ENCODE results near the gene PCBP3.
"Not testable (repeated sequence)": the region's sequence is repeated elsewhere in the genome, so short reads cannot be mapped to it uniquely, and the experiment has no call there.

The PCBP3 gene

DNA sequence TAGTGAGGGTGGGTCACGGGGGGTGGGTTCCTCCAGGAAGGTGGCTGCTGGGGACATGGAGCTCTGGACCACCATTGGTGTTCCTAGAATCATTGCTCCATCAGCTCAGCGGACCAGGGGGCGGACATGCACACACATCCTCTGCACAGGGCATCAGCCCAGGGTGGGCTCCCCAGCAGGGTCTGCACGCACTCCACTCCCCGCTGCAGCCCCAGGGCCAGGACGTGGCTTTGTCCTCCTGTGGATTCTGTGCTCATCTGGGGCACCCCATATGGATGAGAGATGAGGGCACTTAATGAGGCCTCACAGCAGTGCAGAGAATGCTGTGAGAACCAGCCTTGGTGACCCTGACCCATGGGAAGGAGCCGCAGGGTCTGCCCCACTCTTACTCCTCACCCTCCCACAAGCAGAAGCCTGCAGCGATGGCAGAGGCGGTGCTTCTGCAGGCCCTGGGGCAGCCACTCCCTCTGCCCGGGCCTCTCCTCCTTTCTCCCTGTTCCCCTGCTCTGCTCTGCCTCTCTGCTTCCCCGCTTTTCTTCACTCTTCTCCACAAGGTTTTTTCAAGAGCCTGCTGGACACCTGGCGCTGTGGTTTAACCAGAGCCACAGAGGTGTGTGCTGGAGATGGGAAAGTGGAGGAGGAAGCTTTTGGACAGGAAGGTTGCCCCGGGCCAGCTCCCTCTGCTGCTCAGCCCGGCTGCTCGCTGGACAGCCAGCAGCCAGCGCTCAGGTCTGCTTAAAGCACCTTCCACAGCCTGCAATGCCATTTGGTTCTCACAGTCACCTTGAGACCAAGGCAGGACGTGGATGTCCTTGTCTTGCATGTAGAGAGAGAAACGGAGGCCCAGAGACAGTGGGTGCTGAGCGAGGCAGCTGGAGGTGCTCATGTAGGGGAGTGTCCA lies 26.3 kb upstream of the PCBP3 start:
- Histone ChIP-seq H3K9me3 (ENCODE audit: control insufficient read depth, low read length) (no peaks in the 10 kb centered on the region), H3K27me3 (ENCODE audit: control insufficient read depth, insufficient read depth, low read length) (peaks cover 3% of the 10 kb centered on the region), H3K9ac (ENCODE audit: low read length) (no peak overlapping the region), H3K4me3 (ENCODE audit: low read length) (no peak overlapping the region), H3K4me1 (ENCODE audit: control insufficient read depth, insufficient read depth, low read length) (no peaks in the 10 kb centered on the region), H3K36me3 (ENCODE audit: control insufficient read depth, insufficient read depth, low read length) (no peaks in the 10 kb centered on the region)

DNA sequence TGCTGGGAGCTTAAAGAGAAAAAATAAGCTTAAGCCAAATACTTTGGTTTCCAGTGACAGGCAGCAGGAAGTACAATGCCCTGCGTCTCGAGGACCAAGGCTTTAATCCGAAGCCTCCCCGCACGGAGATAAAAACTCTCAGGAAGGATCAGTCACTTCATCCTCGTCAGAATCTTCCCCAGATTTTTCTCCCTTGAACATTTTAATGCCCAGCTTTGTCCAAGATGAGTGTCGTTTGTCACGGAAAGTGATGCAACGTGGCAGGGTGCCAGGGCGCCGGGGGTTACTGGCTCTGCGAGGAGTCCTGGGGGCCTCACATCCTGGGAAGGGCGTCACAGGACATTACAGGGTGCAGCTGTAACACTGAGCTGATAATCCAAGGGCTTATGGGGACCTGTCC lies 25.2 kb upstream of the PCBP3 start:
- peaks cover 3% of the 10 kb centered on the region for H3K27me3 ChIP-seq (ENCODE audit: control insufficient read depth, insufficient read depth, low read length)
- H3K4me3 ChIP-seq (ENCODE audit: low read length), result no peak overlapping the region
- H3K9ac ChIP-seq (ENCODE audit: low read length), result no peak overlapping the region
- H3K36me3 ChIP-seq (ENCODE audit: control insufficient read depth, insufficient read depth, low read length), result no peaks in the 10 kb centered on the region
- no peaks in the 10 kb centered on the region for H3K9me3 ChIP-seq (ENCODE audit: control insufficient read depth, low read length)
- no peaks in the 10 kb centered on the region for H3K4me1 ChIP-seq (ENCODE audit: control insufficient read depth, insufficient read depth, low read length)

DNA sequence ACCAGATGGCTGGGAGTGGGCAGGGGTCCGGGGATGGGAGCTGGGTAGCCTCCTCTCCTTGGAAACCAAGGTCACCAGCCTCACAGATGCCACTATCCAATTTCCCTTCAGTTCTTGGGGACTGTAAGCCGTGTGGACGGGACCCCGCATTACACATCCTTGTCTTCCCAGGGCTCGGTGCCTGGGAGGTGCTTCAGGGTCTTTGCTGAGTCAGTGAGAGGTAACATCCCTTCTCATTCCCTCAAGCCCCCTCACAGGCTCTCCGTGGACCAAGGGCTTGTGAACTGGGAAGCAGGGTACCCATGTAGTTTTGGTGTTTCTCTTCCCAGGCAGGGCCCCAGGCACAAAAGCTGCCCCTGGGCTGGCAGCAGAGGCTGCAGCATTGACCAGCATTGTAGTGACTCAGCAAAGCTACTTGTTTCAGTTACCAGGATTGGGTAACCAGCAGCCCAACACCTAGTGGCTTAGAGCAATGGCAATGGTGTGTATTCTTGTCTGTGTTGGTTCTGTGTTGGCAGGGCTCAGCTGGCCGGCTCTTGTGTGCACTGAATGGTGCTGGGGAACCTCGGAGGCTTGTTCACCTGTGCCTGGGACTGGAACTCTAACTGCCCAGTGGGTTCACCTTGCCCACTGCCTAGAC lies 24.6 kb upstream of the PCBP3 start:
- no peaks in the 10 kb centered on the region for H3K4me1 ChIP-seq (ENCODE audit: control insufficient read depth, insufficient read depth, low read length)
- H3K9me3 ChIP-seq (ENCODE audit: control insufficient read depth, low read length), result no peaks in the 10 kb centered on the region
- no peak overlapping the region for H3K4me3 ChIP-seq (ENCODE audit: low read length)
- peaks cover 3% of the 10 kb centered on the region for H3K27me3 ChIP-seq (ENCODE audit: control insufficient read depth, insufficient read depth, low read length)
- no peak overlapping the region for H3K9ac ChIP-seq (ENCODE audit: low read length)
- H3K36me3 ChIP-seq (ENCODE audit: control insufficient read depth, insufficient read depth, low read length), result no peaks in the 10 kb centered on the region

DNA sequence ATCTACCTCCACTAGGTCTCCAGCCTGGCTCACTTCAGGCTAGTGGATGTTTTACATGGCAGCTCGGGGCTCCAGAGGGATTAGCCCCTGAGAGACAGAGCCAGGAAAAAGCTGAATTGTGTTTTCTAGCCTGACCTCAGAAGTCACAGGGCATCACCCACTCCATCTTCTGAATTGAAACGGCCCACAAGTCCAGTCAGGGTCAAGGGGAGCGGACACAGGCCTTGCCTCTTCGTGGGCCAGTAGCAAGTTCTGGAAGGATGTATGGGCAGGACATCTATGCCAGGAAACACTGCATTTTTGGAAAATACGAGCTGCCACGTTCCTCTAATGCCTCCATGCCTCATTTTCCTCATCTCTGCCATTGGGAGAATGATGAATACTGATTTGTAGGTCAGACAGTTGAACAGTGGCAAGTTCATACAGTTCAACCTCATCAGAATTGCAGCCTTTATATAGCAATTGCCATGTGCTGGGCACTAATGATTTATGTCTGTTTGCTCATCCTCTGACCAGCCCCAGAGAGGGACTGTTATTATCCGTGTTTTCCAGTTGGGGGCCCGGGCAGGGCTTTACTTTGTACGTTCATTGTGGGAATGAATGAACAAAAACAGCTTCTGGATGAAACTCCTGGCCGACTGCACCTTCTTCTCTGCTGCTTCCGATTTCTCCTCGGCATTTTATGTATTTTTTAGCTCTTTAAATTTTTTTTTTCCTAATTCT lies 23.2 kb upstream of the PCBP3 start:
- Histone ChIP-seq H3K36me3 (ENCODE audit: control insufficient read depth, insufficient read depth, low read length) (no peaks in the 10 kb centered on the region), H3K9me3 (ENCODE audit: control insufficient read depth, low read length) (no peaks in the 10 kb centered on the region), H3K4me1 (ENCODE audit: control insufficient read depth, insufficient read depth, low read length) (no peaks in the 10 kb centered on the region), H3K27me3 (ENCODE audit: control insufficient read depth, insufficient read depth, low read length) (no peaks in the 10 kb centered on the region), H3K9ac (ENCODE audit: low read length) (no peak overlapping the region), H3K4me3 (ENCODE audit: low read length) (no peak overlapping the region)

DNA sequence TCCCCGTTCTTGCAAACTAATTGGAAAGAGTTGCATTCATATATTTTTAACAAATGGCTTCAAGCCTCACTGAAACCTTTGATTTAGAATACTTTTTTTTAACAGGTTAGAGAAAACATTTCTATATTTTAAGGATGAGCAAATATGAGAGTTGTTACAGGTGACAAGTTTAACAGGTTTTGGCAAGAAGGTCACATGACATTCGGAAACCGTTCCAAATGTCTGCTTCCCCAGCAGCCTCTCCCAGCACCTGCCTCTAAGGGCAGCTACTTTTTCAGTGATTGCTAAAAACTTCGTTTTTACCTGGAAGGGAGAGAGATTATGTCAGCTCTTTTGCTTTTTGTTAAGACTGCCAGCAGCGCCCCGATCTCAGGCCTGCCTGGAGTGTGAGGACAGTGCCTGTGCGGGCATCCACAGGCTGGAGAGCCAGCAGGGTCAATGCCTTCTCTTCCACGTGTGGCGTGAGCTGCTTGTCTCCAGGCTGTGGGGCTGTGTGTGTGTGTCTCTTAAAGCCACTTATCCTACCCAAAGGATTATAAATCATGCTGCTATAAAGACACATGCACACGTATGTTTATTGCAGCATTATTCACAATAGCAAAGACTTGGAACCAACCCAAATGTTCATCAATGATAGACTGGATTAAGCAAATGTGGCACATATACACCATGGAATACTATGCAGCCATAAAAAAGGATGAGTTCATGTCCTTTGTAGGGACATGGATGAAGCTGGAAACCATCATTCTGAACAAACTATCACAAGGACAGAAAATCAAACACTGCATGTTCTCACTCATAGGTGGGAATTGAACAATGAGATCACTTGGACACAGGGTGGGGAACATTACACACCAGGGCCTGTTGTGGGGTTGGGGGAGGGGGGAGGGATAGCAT lies 21.8 kb upstream of the PCBP3 start:
- H3K4me3 ChIP-seq (ENCODE audit: low read length); H3K9me3 ChIP-seq (ENCODE audit: control insufficient read depth, low read length); H3K9ac ChIP-seq (ENCODE audit: low read length); H3K36me3 ChIP-seq (ENCODE audit: control insufficient read depth, insufficient read depth, low read length); H3K27me3 ChIP-seq (ENCODE audit: control insufficient read depth, insufficient read depth, low read length); H3K4me1 ChIP-seq (ENCODE audit: control insufficient read depth, insufficient read depth, low read length): not testable (repeated sequence)

DNA sequence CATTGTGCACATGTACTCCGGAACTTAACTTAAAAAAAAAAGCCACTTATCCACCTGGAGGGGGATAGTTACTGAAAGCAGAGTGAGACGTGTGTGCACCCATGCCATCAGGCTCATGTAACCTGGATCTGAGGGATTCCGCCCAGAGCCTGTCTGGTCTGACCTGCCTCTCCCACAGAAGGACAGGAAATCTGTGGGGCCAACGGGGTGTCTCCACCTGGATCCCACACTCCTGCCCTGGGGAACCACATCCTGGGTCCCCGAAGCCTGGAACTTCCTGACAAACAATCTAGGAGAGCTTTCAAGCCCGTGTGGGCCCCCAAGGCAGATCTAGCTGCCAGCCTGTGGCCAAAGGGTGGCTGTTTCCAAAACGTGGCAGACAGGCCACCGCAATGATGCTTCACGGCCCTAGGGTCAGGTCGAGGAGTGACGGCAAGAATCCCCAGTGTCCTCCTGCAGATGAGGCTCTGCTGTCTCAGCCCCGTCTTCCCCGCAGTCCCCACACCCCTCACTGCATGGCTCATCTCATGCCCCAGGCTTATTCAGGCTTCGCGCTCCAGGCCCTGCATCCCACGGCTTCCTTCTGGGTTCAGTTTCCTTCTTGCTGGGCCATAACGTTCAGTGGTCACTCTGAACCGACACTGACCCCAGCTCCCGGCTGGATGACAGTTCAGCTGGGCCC lies 21.0 kb upstream of the PCBP3 start:
- H3K9me3 ChIP-seq (ENCODE audit: control insufficient read depth, low read length), result no peaks in the 10 kb centered on the region
- H3K4me3 ChIP-seq (ENCODE audit: low read length), result no peak overlapping the region
- no peaks in the 10 kb centered on the region for H3K27me3 ChIP-seq (ENCODE audit: control insufficient read depth, insufficient read depth, low read length)
- no peaks in the 10 kb centered on the region for H3K36me3 ChIP-seq (ENCODE audit: control insufficient read depth, insufficient read depth, low read length)
- H3K4me1 ChIP-seq (ENCODE audit: control insufficient read depth, insufficient read depth, low read length), result no peaks in the 10 kb centered on the region
- no peak overlapping the region for H3K9ac ChIP-seq (ENCODE audit: low read length)

DNA sequence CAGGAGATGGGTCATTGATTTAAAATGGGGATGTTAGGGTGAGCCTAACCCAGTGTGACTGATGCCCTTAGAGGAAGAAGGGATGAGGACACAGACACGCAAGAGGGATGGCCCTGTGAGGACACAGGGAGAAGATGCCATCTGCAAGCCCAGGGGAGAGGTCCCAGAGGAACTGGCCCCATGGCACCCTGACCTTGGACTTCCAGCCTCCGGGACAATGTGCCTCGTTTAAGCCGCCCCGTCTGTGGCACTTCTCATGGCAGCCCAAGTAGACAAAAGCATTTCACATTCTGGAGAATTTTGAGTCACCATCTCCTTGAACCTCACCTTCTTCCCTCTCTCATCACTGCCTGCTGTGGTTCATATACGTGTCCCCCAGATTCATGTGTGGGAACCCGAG lies 20.1 kb upstream of the PCBP3 start:
- H3K27me3 ChIP-seq (ENCODE audit: control insufficient read depth, insufficient read depth, low read length), result no peaks in the 10 kb centered on the region
- H3K9ac ChIP-seq (ENCODE audit: low read length), result no peak overlapping the region
- no peak overlapping the region for H3K4me3 ChIP-seq (ENCODE audit: low read length)
- no peaks in the 10 kb centered on the region for H3K36me3 ChIP-seq (ENCODE audit: control insufficient read depth, insufficient read depth, low read length)
- no peaks in the 10 kb centered on the region for H3K4me1 ChIP-seq (ENCODE audit: control insufficient read depth, insufficient read depth, low read length)
- no peaks in the 10 kb centered on the region for H3K9me3 ChIP-seq (ENCODE audit: control insufficient read depth, low read length)

DNA sequence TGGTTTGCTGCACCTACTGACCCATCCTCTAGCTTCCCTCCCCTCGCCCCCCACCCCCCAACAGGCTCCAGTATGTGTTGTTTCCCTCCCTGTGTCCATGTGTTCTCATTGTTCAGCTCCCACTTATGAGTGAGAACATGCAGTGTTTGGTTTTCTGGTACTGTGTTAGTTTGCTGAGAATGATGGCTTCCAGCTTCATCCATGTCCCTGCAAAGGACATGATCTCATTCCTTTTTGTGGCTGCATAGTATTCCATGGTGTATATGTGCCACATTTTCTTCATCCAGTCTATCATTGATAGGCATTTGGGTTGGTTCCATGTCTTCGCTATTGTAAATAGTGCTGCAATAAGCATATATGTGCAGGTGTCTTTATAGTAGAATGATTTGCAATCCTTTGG lies 17.4 kb upstream of the PCBP3 start:
- not testable (repeated sequence) for H3K27me3 ChIP-seq (ENCODE audit: control insufficient read depth, insufficient read depth, low read length); H3K9me3 ChIP-seq (ENCODE audit: control insufficient read depth, low read length); H3K36me3 ChIP-seq (ENCODE audit: control insufficient read depth, insufficient read depth, low read length); H3K4me3 ChIP-seq (ENCODE audit: low read length); H3K4me1 ChIP-seq (ENCODE audit: control insufficient read depth, insufficient read depth, low read length); H3K9ac ChIP-seq (ENCODE audit: low read length)

DNA sequence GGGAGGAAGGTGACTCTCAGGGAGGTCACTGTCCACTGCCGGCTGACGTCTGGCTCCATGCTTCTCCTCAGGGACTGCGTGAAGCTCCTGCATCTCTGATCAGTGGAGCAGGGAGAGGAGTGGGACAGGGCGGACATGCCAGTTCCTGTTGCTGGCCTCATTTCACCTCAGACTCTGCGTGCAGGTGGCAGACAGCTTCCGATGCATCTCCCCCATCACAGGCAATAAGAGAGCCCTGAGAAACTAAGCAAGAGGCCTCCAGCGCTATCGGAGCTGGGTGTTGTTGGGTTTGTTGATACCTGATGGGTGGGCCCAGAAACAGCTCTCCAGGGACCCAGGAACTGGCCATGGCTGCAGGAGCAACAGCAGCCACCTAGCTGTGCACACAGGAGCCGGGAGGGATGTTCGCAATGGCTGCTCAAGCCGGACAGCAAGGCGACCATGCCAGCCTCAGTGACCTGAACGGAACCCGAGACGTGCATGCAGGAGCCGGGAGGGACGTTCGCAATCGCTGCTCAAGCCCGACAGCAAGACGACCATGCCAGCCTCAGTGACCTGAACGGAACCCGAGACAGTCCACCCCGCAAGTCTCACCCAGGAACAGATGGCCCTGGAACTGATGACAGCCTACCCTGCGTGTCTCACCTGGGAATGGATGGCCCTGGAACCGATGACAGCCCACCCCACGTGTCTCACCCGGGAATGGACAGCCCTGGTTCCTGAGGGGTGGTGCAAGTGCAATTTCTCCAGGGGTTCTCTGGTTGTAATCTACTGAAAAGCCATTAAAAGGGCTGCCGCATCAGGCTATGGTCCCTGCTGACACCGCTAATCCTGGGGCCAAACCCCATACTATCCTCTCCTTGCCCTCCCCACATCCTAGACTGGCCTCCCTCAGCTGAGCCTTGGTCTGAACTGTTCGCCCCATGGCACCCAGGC lies 14.2 kb upstream of the PCBP3 start:
- Histone ChIP-seq H3K4me3 (ENCODE audit: low read length) (no peak overlapping the region), H3K4me1 (ENCODE audit: control insufficient read depth, insufficient read depth, low read length) (no peaks in the 10 kb centered on the region)

DNA sequence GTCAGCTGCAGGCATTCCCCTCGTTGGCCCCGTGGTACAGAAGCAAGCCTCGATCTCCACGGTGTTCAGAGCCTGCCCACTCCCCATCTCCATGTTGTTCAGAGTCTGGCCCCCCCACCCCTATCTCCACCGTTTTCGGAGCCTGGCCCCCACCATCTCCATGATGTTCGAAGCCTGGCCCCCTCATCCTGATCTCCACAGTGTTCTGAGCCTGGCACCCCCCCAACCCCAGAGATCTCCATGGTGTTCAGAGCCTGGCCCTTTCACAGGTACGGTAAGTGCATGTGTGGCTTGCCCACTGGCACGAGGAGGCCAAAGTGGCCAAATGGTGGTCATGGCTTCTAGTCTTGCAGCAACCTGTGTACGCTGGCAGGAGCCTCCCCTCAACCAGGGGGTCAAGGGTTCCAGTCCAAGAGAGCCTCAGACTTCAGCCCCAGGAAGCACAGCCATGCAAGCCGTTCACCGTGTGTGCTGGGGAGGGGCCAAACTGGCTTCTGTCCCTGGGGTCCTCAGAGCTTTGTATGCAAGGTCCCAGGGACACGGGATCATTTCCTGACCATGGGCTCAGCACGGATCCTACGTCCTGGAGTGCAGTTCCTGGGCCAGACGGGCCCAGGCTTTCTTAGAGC lies 13.3 kb upstream of the PCBP3 start:
- no peaks in the 10 kb centered on the region for H3K9me3 ChIP-seq (ENCODE audit: control insufficient read depth, low read length)
- no peak overlapping the region for H3K4me3 ChIP-seq (ENCODE audit: low read length)
- no peaks in the 10 kb centered on the region for H3K36me3 ChIP-seq (ENCODE audit: control insufficient read depth, insufficient read depth, low read length)
- H3K4me1 ChIP-seq (ENCODE audit: control insufficient read depth, insufficient read depth, low read length), result no peaks in the 10 kb centered on the region
- no peaks in the 10 kb centered on the region for H3K27me3 ChIP-seq (ENCODE audit: control insufficient read depth, insufficient read depth, low read length)
- no peak overlapping the region for H3K9ac ChIP-seq (ENCODE audit: low read length)

More for the DNA sequence above, 14.2 kb upstream of the PCBP3 start:
- Histone ChIP-seq H3K27me3 (ENCODE audit: control insufficient read depth, insufficient read depth, low read length) (no peaks in the 10 kb centered on the region), H3K9ac (ENCODE audit: low read length) (no peak overlapping the region), H3K36me3 (ENCODE audit: control insufficient read depth, insufficient read depth, low read length) (no peaks in the 10 kb centered on the region), H3K9me3 (ENCODE audit: control insufficient read depth, low read length) (no peaks in the 10 kb centered on the region)
